ENCODE measurements around the gene ARID1A.

The ARID1A gene

DNA sequence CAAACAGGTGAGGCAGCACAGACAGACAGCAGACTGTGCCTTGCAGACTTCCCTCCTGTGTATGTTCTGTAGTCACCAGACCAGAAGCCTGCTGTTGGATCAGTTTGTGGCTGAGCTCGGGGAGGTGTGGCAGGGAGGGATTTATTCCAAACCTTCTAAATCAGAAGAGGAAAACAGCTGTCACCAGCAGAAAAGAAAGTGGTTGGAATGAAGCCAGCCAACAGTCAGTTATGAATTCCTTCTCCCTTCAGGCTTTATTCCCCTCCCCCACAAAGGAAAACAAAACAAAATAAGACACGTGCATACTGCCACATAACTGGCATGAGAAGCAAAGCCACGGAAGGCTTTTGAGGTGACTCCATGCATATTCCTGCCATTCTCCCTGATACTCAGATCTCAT lies 72.9 kb downstream of the ARID1A start:
- no peak for DNase-seq

DNA sequence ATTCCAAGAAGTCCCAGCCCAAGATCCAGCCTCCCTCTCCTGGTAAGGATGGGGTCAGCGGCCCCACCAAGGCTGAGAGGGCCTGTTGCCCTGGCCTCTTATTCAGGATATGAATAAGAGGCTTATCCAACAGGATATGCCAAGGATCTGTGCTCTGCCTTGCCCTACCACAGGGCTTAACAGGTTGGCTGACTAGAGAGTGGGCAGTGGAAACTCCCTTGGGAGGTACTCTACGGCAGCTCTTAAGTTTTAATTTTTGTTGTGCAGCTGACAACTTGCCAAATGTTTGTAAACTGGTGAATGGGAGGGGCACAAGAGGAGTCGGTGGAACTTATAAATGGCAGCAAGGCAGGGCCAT lies 75.4 kb downstream of the ARID1A start:
- DNase-seq: no peak

DNA sequence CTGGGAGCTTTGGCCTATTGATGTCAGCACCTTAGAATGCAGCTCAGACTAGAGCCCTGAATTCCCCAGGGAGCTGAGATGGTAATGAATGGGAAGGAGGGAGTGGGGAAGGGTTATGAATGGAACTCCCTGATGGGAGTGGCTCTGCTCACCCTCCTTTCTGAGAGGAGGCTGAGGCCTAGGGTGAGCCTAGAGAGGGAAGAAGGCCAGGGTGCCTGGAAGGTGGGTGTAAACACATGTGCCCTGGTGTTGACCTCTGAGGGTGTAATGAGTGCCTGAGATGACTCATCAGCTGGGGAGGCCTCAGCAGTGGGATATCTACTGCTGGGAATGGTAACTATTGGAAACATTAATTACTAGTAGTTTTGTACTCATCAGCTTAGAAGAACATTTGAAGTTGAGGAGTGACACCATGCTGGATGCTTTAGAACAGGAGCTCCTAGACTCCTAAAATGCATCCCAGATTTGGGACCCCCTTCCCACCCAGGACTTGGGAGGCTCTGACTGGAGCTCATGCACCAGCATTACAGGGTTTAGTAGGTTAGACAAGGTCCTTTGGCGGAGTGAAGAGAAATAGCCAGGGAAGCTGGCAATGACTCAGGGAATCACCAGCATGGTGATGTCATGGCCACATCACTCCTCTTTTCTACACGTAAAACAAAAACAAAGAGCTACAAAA lies 76.0 kb downstream of the ARID1A start:
- DNase-seq: no peak

DNA sequence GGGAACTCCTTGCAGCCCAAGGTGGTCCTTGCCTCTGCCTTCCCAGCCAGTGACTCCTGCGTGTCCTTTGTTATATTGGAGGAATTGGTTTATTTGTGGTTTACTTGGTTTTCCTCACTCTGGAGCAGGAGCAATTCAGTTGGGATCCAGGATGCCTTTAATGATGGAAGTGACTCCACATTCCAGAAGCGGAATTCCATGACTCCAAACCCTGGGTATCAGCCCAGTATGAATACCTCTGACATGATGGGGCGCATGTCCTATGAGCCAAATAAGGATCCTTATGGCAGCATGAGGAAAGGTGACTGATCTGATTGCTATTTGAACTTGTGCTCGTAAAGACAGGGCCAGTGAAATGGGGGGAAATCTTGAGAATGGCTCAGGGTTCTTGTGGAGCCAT lies 76.9 kb downstream of the ARID1A start:
- DNase-seq: no peak

DNA sequence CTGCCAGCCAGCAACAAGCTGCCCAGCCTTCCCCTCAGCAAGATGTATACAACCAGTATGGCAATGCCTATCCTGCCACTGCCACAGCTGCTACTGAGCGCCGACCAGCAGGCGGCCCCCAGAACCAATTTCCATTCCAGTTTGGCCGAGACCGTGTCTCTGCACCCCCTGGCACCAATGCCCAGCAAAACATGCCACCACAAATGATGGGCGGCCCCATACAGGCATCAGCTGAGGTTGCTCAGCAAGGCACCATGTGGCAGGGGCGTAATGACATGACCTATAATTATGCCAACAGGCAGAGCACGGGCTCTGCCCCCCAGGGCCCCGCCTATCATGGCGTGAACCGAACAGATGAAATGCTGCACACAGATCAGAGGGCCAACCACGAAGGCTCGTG lies 78.6 kb downstream of the ARID1A start:
- DNase-seq: no peak

DNA sequence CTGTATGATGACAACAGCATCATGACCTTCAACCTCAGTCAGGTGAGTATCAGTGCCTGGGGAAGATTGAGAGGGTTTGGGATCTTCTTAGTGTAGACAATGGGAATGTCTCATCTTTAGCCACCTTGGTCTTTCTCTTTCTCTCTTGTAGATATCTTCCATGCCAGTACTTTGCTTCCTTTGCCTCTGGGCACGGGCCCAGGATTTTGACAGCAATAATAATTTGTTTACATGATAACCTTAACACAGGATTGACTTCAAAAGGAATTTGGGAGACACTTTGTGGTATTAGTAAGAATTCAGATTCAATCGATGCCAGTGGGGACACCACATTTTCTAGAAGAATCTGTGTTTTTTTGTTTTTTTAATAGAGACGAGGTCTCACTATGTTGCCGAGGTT lies 79.9 kb downstream of the ARID1A start:
- DNase-seq: no peak

DNA sequence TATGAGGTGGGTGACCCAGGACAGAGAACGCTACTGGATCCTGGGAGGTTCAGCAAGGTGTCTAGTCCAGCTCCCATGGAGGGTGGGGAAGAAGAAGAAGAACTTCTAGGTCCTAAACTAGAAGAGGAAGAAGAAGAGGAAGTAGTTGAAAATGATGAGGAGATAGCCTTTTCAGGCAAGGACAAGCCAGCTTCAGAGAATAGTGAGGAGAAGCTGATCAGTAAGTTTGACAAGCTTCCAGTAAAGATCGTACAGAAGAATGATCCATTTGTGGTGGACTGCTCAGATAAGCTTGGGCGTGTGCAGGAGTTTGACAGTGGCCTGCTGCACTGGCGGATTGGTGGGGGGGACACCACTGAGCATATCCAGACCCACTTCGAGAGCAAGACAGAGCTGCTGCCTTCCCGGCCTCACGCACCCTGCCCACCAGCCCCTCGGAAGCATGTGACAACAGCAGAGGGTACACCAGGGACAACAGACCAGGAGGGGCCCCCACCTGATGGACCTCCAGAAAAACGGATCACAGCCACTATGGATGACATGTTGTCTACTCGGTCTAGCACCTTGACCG lies 83.4 kb downstream of the ARID1A start:
- DNase-seq: no peak

DNA sequence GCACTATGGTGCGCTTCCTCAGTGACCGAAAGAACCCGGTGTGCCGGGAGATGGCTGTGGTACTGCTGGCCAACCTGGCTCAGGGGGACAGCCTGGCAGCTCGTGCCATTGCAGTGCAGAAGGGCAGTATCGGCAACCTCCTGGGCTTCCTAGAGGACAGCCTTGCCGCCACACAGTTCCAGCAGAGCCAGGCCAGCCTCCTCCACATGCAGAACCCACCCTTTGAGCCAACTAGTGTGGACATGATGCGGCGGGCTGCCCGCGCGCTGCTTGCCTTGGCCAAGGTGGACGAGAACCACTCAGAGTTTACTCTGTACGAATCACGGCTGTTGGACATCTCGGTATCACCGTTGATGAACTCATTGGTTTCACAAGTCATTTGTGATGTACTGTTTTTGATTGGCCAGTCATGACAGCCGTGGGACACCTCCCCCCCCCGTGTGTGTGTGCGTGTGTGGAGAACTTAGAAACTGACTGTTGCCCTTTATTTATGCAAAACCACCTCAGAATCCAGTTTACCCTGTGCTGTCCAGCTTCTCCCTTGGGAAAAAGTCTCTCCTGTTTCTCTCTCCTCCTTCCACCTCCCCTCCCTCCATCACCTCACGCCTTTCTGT lies 84.6 kb downstream of the ARID1A start:
- no peak for DNase-seq

DNA sequence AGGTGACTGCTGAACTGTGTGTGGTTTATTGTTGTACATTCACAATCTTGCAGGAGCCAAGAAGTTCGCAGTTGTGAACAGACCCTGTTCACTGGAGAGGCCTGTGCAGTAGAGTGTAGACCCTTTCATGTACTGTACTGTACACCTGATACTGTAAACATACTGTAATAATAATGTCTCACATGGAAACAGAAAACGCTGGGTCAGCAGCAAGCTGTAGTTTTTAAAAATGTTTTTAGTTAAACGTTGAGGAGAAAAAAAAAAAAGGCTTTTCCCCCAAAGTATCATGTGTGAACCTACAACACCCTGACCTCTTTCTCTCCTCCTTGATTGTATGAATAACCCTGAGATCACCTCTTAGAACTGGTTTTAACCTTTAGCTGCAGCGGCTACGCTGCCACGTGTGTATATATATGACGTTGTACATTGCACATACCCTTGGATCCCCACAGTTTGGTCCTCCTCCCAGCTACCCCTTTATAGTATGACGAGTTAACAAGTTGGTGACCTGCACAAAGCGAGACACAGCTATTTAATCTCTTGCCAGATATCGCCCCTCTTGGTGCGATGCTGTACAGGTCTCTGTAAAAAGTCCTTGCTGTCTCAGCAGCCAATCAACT lies 85.5 kb downstream of the ARID1A start:
- DNase-seq: no peak

DNA sequence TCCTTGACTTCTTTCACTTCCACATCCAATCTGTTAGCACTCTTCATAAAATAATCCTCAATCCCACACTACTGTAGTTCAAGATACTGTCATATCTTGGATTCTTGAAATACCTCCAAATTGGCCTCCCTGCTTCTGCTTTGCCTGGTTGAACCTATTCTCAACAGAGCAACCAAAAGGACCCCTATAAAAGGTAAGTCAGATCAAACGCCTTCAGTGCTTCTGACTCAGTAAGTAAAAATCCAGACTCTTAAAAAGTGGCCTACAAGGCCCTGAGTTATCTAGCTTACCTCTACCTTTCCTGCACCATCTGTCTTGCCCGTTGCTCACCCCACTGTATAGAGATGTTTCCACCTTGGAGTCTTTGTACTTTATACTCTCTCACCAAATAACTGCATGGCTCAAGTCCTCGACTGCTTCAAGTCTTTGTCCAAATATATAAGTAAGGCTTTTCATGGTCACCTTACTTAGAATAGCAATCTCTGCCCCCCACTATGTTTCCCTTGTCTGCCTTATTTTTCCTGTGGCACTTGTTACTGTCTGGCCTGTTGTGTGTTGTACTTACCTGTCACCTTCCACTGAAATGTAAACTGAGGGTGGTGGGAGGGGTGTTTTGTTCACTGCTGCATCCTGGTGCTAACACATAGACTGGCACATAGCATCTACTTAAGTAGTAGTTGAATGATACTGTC lies 86.9 kb downstream of the ARID1A start:
- DNase-seq: no peak

DNA sequence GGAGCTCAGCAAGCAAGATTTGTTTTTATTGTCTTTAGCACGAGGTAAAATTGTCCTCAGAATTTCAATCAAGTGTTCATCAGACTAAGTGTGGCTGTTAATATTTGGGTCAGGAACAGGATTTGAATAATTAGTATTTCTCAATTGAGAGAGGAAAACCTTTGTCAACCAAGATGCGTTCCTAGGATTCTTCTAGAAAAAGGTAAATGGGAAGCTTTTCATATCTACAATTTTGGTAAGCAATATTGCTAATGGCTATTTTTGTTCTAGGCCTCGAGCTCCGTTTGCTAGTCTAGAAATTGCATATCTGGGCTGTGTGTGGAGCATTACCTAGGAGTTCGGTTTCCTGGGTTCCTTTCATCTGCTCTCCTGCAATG lies 87.8 kb downstream of the ARID1A start:
- DNase-seq: no peak

DNA sequence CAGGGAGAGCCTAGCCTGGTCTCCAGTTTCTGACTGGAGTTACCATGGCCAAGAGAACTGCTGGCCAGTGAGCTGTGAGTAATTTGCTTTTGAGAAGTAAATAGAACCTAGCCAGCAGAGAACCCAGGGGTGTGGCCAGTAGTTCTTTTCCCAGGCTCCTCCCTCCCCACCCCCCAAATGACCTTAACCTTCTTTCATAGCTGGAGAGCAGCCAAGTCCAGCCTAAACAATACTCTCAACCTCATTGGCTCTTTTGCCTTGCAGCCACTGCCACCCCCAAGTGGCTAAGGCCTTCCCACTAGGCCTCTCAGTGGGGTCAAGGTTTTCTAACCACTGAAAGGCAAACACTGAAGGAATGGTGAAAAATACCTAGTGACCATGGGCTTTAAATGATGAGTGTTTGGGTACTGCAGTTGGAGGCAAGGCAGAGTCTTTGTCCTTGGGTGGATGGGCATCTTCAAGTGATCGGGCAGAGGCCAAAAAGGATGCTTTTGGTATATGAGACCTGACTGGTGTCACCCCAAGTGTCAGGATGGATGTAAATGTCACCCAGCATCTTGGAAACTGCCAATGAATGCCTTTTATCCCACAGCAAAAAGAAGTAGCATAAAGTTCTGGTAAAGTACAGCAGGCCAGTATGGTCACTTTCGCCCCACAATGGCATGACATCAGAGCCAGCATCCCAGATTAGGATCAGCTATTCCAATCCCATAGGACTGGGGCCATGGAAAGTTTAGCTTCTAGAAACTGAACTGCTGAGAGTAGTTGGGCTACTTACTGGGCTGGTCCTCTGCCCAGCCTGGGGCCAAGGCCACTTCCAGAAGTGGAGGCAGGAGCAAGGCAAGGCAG lies 88.4 kb downstream of the ARID1A start:
- no peak for DNase-seq

DNA sequence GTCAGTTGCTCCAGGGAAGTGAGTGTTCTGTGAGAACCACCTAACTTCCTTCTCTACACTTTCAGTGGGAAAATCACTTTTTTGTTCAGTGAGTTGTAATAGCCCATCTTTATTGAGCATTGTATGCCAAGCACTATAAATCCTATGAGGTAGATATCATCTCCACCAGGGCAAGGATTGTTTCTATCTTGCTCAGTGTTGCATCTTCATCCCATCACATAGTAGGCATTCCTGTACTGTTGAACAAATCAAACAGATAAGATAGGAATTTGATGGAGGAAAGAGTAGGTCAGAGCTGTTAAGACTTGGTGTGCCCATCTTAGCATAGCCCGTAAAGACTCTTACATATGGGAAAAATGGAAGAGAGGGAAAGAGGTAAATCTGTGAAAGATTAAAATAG lies 89.1 kb downstream of the ARID1A start:
- no peak for DNase-seq

DNA sequence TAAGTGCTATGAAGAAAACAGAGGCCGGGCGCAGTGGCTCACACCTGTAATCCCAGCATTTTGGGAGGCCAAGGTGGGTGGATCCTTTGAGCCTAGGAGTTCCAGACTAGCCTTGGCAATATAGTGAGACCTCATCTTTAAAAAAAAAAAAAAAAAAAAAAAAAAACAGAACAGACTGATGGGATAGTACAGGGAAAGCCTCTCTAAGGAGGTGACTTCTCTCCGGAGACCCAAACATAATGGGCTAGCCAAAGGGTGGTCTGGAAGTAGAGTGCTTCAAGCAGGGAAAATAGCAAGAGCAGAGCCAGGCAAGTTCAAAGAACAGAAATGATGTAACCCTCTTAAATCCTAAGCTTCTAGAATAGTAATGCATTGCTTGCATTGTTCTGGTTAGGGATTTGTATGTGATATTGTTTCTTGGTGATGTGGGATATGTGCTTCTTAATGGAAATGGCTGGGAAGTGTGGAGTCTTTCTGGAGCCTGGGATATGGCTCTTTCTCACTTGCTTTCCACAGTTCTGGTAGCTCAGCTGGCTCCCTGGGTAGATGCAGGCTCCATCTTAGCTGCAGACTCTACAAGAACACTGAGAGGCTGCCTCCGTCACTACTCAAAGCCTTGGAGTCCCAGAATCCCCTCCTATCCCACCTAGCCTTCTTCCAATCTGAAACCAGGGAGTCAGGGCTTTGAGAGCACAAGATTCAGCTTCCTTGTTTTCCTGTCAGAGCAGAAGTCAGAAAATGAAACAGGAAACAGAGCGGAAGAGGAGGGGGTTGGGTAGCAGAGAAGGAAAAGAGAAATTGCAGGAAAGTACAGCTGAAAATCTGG lies 90.0 kb downstream of the ARID1A start:
- DNase-seq: no peak

DNA sequence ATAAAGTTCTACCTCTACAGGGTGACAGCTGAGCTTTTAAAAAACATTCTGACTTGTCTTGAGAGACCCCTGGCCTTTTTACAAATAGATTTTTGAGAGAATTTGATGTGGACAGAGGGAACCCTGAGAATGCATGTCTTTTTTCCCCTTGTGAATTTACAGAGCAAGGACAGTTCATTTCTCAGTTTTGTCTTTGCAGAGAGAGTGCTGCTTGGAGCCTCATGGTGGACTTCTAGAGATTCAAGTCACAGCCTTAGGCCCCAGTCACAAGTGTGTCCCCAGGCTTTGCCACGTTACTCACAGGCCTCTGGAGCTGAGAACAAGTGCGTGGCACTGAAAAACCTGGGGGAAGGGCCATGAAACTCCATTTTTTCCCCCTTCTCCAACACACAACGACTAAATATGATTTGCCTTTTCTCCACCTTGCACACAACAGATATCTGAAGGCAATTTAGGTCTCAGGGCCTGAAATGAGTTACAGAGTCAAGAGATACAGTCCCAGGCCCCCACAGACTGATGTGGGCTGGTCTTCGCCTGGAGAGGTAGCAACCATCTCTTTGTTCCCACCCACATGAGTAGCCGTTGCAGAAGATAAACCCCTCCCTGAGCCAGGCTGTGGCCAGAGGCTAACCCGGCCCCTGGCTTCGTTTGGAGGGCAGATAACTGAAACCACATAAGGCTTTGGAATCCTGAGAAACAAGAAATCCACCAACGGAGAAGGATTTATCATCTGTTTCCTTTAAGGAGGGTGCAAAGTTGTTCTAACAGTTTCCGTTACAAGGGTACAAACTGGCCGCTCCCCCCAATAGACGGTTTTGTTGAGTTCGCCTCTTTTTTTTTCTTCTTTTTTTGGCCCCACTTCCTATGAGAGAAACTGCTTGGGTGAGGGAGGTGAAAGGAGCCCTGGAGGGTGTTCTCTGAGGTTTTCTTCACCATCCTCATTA lies 90.9 kb downstream of the ARID1A start:
- no peak for DNase-seq

DNA sequence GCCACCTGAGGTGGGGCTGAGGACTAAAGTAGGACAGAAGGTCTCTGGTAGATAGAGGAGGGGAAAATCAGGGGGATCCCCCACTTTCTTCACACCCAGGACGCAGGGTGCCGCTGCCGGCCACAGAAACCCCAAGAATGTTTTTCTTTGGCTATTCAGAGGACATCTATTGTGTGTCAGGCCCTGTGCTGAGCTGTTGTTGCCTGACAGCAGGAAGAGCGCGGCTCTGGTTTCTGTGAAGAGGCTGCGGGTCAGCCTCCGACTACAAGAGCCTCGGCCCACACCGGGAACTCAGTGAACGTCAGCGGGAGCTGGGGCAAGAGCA lies 91.5 kb downstream of the ARID1A start:
- no peak for DNase-seq

DNA sequence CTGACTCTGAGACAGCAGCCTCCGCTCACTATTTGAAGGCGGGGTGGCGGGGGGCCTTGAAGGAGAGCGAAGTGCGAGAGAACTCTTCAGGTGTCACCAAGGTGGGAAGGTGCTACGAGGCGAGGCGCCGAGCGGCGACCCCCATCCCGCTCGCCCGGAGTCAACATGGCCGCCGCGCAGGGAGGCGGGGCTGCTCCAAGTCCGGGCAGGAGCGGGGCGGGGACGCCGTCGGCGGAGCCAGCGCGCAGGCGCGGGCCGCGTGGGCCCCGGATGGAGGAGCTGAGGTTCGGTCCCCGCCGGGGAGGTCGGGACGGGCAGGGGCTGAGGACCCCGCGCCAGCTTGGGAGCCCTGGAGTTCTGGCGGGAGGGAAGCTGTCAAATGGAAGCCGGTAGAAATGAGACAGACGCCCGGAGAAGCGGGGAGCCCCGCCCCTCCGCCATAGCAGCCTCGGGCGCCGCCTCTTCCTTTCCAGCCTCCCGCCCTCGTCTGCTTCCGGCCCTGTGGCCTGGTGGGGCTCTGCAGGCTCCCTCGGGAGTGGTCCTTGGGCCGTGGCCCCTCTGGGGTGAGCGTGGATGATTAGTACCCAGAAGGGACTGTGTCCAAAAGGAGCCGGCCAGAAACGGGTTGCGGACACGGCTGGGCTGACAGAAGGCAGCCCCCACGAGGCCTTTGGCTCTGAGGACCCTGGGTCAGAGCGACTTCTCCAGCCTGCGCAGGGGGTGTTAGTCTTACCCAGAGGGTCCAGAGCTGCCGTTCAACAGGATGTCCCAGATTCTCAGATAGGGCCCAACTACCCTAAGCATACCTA lies 92.1 kb downstream of the ARID1A start, which contains the start of gene PIGV:
Gene PIGV (plus strand): TSS at position 245 of the 809 bp plus-strand sequence. CDS start 2,866 bp downstream, outside the sequence.
- DNase-seq: peak; percentile 70 to 84

DNA sequence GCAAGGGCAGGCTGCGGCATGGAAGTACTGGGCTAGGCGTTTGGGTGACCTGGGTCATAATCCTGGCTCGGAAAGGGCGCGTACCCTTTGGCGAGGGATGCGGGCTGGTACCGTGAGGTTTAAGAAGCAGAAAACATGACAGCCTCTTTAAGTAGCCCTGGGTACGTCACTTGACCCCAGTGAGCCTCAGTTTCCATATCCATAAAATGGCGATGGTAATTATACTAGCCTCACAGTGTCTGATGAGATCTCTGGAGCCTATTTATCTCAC lies 92.6 kb downstream of the ARID1A start:
- no peak for DNase-seq

DNA sequence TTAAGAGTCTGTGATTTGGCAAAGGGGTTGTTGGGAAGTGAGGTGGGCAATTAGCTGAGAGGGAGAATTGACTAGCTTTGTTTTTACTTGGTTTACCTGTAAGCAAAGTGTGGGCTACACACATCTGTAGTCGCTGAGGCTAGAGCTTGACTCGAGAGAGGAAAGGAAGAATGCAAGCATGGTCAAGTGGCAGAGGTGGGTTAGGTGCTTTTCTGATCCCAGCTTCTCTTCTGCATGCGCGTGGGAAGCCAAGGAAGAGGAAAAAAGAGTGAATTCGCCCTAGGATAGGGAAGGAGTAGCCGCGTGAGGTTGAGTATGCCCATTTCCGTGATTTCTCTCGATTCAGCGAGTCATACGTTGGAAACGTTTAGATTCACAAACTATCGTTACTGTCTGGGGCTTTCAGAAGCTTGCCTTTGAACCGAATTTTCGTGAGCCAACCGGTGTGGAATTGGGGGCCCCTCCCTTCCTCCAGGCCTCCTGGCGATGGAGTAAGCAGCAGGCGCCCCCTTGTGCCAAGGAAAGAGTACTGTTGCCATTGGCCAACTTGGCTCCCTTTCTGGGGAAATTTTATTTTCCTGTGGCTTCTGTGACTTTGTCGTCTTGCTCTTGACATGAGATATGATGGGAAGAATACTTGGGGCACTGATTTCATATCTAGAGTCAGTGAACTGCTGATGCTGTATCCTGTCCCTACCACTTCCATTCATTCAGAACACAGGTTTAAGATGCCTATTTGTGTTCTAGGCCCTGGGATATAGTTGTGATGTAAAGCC lies 93.2 kb downstream of the ARID1A start:
- peak; percentile 80 to 81 for DNase-seq

DNA sequence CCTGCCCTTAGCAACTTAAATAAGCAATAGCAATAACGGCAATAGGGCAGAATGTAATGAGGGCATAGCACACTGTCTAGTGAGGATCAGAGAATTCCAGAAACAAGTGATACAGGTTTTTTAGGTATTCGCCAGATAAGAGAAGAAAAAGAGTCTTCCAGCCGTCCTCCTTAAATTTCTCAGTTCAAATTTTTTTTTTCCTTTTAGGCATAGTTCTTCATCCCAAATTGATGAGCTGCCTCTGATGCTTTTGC lies 93.7 kb downstream of the ARID1A start:
- no peak for DNase-seq
